Keratinocyte (primary cell): Measurements from ENCODE around the gene ZBTB7B. TPM values are rescaled to one million over a fixed set of nuclear protein-coding genes. Genes with fewer than 3 reads are reported as not detected.

Experiments
- DNase-seq: peaks from one replicate; pipeline ENCODE4 v3.0.0-alpha.2; 2011; ENCODE audit warnings: low read depth, missing footprints, low spot score
- FAIRE-seq: peaks from 2 replicates; lab custom pipeline; 2011; peaks lifted over from hg19 to GRCh38; lab: Jason Lieb, UNC
- H2AFZ ChIP-seq: 2 replicates; pipeline ENCODE4 v1.6.0; 2012; ENCODE audit warnings: low read length, control low read depth, inconsistent platforms; ENCODE audit not compliant: control insufficient read depth
- H3K27ac ChIP-seq: 2 replicates; pipeline ENCODE4 v1.5.1; 2011; ENCODE audit warnings: low read length; ENCODE audit not compliant: control insufficient read depth, insufficient read depth
- H3K27me3 ChIP-seq: 3 replicates; pipeline ENCODE4 v1.6.0; 2011; ENCODE audit warnings: low read length; ENCODE audit not compliant: control insufficient read depth, insufficient read depth; ENCODE audit errors: extremely low read depth
- H3K36me3 ChIP-seq, 2 experiments: 2 replicates in 1 of 2; 3 replicates in 1 of 2; pipeline ENCODE4 v1.5.1; 2011; ENCODE audit warnings: low read length in 2 of 2, mild to moderate bottlenecking in 1 of 2; ENCODE audit not compliant: control insufficient read depth in 2 of 2, insufficient read depth in 2 of 2; ENCODE audit errors: extremely low read depth in 1 of 2
- H3K4me1 ChIP-seq: 3 replicates; pipeline ENCODE4 v1.5.1; 2011; ENCODE audit warnings: low read length; ENCODE audit not compliant: control insufficient read depth, insufficient read depth; ENCODE audit errors: extremely low read depth
- H3K4me2 ChIP-seq: 3 replicates; pipeline ENCODE4 v1.6.0; 2011; ENCODE audit warnings: low read depth, low read length; ENCODE audit not compliant: control insufficient read depth, insufficient read depth; ENCODE audit errors: extremely low read depth
- H3K4me3 ChIP-seq, 3 experiments: fragments of 200-600 bp in 1 of 3; sonication (generic) in 1 of 3; 2 replicates in 2 of 3; 3 replicates in 1 of 3; pipeline ENCODE4 v1.5.1; 2011 to 2016; ENCODE audit warnings: low read length in 3 of 3, mild to moderate bottlenecking in 3 of 3, control low read depth in 2 of 3, inconsistent platforms in 1 of 3, low read depth in 1 of 3, mixed read lengths in 1 of 3, mixed run types in 1 of 3, moderate library complexity in 1 of 3; ENCODE audit not compliant: control insufficient read depth in 2 of 3, insufficient read depth in 2 of 3; ENCODE audit errors: extremely low read depth in 1 of 3
- H3K79me2 ChIP-seq: 2 replicates; pipeline ENCODE4 v1.6.0; 2012; ENCODE audit warnings: low read length; ENCODE audit not compliant: control insufficient read depth, insufficient read depth
- H3K9ac ChIP-seq: 3 replicates; pipeline ENCODE4 v1.6.0; 2011; ENCODE audit warnings: low read length; ENCODE audit not compliant: control insufficient read depth, insufficient read depth; ENCODE audit errors: extremely low read depth
- H3K9me1 ChIP-seq: 3 replicates; pipeline ENCODE4 v1.6.0; 2011; ENCODE audit warnings: low read length; ENCODE audit not compliant: control insufficient read depth, insufficient read depth; ENCODE audit errors: extremely low read depth
- H3K9me3 ChIP-seq: 2 replicates; pipeline ENCODE4 v1.5.1; 2012; ENCODE audit warnings: low read depth, low read length; ENCODE audit not compliant: control insufficient read depth
- H4K20me1 ChIP-seq: 3 replicates; pipeline ENCODE4 v1.6.0; 2011; ENCODE audit warnings: low read length; ENCODE audit not compliant: control insufficient read depth, insufficient read depth; ENCODE audit errors: extremely low read depth
- EZH2 ChIP-seq: IDR thresholded peaks from one replicate; pipeline ENCODE4 v1.6.1; 2012; ENCODE audit warnings: inconsistent platforms, mild to moderate bottlenecking, low read length, moderate library complexity
- dilution Hi-C: fragments of 300-500 bp; cut with MboI; formaldehyde crosslinking; loops from one replicate; pipeline ENCODE4 v1.7.0; 2020; ENCODE audit warnings: low sequenced_read_pairs; ENCODE audit not compliant: extremely low pct_ligation_motif_present
- polyA plus RNA-seq, 5 experiments: library from polyadenylated mRNA; depleted of rRNA in 3 of 5; stranded (reverse) in 3 of 5; stranded (forward) in 1 of 5; unstranded in 1 of 5; fragments of >200 nt; gene quantifications; 1 replicate in 1 of 5; 2 replicates in 3 of 5; 3 replicates in 1 of 5; pipeline versions ENCODE4 v1.2.1 to v1.2.3, GENCODE V29; 2011 to 2012; ENCODE audit warnings: missing spikeins in 2 of 5, low read depth in 1 of 5, low replicate concordance in 1 of 5
- TF ChIP-seq, protein P1 (sequence below), 3 experiments: IDR thresholded peaks in 1 of 3; conservative IDR thresholded peaks in 1 of 3; optimal IDR thresholded peaks in 1 of 3; 2 replicates in 2 of 3; 3 replicates in 1 of 3; pipeline versions ENCODE3 to v1.5.1; 2011; ENCODE audit warnings: low read length in 3 of 3, mild to moderate bottlenecking in 3 of 3, moderate library complexity in 2 of 3, control low read depth in 1 of 3, inconsistent platforms in 1 of 3; ENCODE audit not compliant: insufficient read depth in 2 of 3; ENCODE audit errors: extremely low read depth in 1 of 3

ZBTB7B gene
- polyA plus RNA-seq, 1 donor (not counting 4 experiments of a cell fraction or from before 2014, with no cell fraction given), result 20.9 TPM

DNA sequence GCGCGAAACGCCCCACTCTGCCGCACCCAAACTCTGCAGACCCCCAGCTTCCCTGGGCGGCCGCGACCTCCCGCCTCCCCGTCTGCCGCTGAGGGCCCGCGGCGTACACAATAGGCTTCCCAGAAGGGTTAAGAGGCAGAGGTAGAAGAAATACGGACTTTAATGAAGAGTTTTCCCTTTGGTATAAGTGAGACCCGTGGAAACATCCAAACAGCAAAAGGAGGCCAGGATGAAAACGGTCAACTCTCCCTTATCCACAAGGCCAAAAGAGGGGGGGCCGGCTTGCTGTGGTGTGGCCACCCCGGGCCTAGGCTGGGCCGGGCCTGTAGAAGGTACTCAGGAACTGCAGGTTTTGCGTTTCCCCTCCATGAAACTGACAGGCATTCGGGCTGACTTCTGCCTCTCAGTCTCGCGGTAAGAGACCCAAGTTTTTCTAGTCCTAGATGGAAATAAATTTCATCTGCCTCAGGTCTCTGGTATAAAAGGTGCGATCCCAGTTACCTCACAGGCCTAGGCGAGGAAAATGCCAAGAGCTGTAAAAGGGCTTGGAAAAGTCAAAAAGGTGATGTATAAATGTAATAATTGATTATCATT is 40.3 kb upstream of the ZBTB7B start:
- DNase-seq, result no peak
- H3K36me3 ChIP-seq, result peaks cover 31 to 53% of the 10 kb centered on the region in 2 experiments
- no peak for FAIRE-seq

DNA sequence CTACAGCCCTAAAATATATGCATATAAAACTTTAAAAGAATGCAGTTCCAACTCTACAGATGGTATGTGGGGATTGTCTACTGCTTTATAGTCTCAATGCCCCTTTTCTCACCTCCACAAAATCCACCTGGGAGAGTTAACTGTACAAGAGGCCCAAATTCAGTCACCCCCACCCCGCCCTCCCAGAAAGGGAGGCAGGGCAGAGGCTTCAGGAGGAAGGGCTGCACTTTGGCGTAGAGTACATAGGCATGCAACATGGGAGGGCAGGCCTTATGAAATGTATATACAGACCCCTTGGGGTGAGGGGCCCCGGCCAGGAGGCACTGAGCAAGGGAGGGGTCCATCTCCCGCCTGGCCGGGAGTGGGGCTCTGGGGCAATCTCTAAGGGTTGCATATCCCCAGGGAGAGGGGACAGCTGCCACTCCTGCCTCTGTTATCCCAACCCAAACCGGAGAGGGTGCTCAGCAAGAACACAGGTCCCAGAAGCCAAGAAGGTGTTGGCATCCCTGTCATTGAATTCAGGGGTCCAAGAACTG is 39.7 kb upstream of the ZBTB7B start:
- TF ChIP-seq EZH2, result no peak
- TF ChIP-seq, protein P1, sequence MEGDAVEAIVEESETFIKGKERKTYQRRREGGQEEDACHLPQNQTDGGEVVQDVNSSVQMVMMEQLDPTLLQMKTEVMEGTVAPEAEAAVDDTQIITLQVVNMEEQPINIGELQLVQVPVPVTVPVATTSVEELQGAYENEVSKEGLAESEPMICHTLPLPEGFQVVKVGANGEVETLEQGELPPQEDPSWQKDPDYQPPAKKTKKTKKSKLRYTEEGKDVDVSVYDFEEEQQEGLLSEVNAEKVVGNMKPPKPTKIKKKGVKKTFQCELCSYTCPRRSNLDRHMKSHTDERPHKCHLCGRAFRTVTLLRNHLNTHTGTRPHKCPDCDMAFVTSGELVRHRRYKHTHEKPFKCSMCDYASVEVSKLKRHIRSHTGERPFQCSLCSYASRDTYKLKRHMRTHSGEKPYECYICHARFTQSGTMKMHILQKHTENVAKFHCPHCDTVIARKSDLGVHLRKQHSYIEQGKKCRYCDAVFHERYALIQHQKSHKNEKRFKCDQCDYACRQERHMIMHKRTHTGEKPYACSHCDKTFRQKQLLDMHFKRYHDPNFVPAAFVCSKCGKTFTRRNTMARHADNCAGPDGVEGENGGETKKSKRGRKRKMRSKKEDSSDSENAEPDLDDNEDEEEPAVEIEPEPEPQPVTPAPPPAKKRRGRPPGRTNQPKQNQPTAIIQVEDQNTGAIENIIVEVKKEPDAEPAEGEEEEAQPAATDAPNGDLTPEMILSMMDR (optimal IDR thresholded peaks at IDR 0.05 in 1 of 3, IDR thresholded peaks at IDR 0.05 in 1 of 3, conservative IDR thresholded peaks at IDR 0.05 in 1 of 3; ENCODE audit: extremely low read depth in 1 of 3, insufficient read depth in 2 of 3, low read length in 3 of 3), result no peak
- H3K9me3 ChIP-seq, result no peaks in the 10 kb centered on the region
- peak overlapping the region; percentile 100 for H3K4me2 ChIP-seq
- peak overlapping the region; percentile 87 for H3K9ac ChIP-seq
- dilution Hi-C loops, result no loop called here
- H3K79me2 ChIP-seq, result peaks cover 44% of the 10 kb centered on the region
- H2AFZ ChIP-seq, result no peak overlapping the region
- DNase-seq (no peak), FAIRE-seq (no peak)
- H3K4me3 ChIP-seq, result peak overlapping the region in 2 of 3 experiments; percentile 70 to 90
- H3K4me1 ChIP-seq, result peaks cover 23% of the 10 kb centered on the region
- no peaks in the 10 kb centered on the region for H4K20me1 ChIP-seq
- no peaks in the 10 kb centered on the region for H3K9me1 ChIP-seq
- no peak overlapping the region for H3K27ac ChIP-seq
- no peaks in the 10 kb centered on the region for H3K27me3 ChIP-seq
- H3K36me3 ChIP-seq, result peaks cover 36 to 55% of the 10 kb centered on the region in 2 experiments

More for the DNA sequence above, 40.3 kb upstream of the ZBTB7B start:
- H3K27ac ChIP-seq, result peak overlapping the region; percentile 81
- H2AFZ ChIP-seq, result no peak overlapping the region
- peaks cover 38% of the 10 kb centered on the region for H3K79me2 ChIP-seq
- no peaks in the 10 kb centered on the region for H3K9me3 ChIP-seq
- peak overlapping the region; percentile 87 for H3K9ac ChIP-seq
- H4K20me1 ChIP-seq, result no peaks in the 10 kb centered on the region
- dilution Hi-C loops, result no loop called here
- H3K4me3 ChIP-seq, result peak overlapping the region; percentile 62 to 90 (median 70)
- no peaks in the 10 kb centered on the region for H3K9me1 ChIP-seq
- peak overlapping the region; percentile 100 for H3K4me2 ChIP-seq
- peaks cover 25% of the 10 kb centered on the region for H3K4me1 ChIP-seq
- TF ChIP-seq EZH2, result no peak
- H3K27me3 ChIP-seq, result no peaks in the 10 kb centered on the region
